HepG2 (cell line): ENCODE measurements around the gene TMC8. TPM values are rescaled to one million over a fixed set of nuclear protein-coding genes. Genes with fewer than 3 reads are reported as not detected.

Source experiments
- CREM ChIP-seq, 2 experiments: sonication (generic) in 1 of 2; formaldehyde crosslinking in 1 of 2; IDR thresholded peaks; 2 replicates each; pipeline versions ENCODE4 v1.4.0 to v1.6.1; 2016 to 2020; ENCODE audit warnings: antibody characterized with exemption in 1 of 2, mild to moderate bottlenecking in 1 of 2, missing genetic modification reagents in 1 of 2
- HNF4G ChIP-seq, 2 experiments: sonication (generic) in 1 of 2; formaldehyde crosslinking in 1 of 2; IDR thresholded peaks; 2 replicates each; pipeline versions ENCODE4 v1.4.0 to v1.6.1; 2011 to 2020; ENCODE audit warnings: borderline replicate concordance in 2 of 2, low read depth in 2 of 2, mild to moderate bottlenecking in 2 of 2, low read length in 1 of 2, missing genetic modification reagents in 1 of 2, moderate library complexity in 1 of 2
- ZEB1 ChIP-seq: IDR thresholded peaks from 2 replicates; pipeline ENCODE4 v1.6.1; 2012; ENCODE audit warnings: mild to moderate bottlenecking, low read depth, inconsistent platforms; ENCODE audit not compliant: insufficient replicate concordance
- ZFYVE20 ChIP-seq: sonication (generic); formaldehyde crosslinking; IDR thresholded peaks from 2 replicates; pipeline ENCODE4 v1.8.0; 2023; ENCODE audit warnings: low read depth, mild to moderate bottlenecking, moderate library complexity, missing genetic modification reagents, borderline replicate concordance
- ZIK1 ChIP-seq: sonication (generic); formaldehyde crosslinking; IDR thresholded peaks from 2 replicates; pipeline ENCODE4 v1.5.0; 2020; ENCODE audit warnings: mild to moderate bottlenecking, low read depth, missing genetic modification reagents, borderline replicate concordance
- ZNF333 ChIP-seq: sonication (generic); formaldehyde crosslinking; IDR thresholded peaks from 2 replicates; pipeline ENCODE4 v1.4.0; 2020; ENCODE audit warnings: mild to moderate bottlenecking, missing genetic modification reagents, borderline replicate concordance
- ZNF484 ChIP-seq: sonication (generic); formaldehyde crosslinking; IDR thresholded peaks from 2 replicates; pipeline ENCODE4 v1.5.1; 2020; ENCODE audit warnings: mild to moderate bottlenecking, low read depth, missing genetic modification reagents, borderline replicate concordance
- ZNF83 ChIP-seq: sonication (generic); formaldehyde crosslinking; IDR thresholded peaks from 2 replicates; pipeline ENCODE4 v1.4.0; 2020; ENCODE audit warnings: missing genetic modification reagents, mild to moderate bottlenecking, borderline replicate concordance
- polyA plus RNA-seq, 8 experiments: library from polyadenylated mRNA; depleted of rRNA in 3 of 8; stranded (reverse) in 7 of 8; unstranded in 1 of 8; fragments of >200 nt; fragmentation: Illumina TruSeq in 4 of 8; extraction: Trizol in 4 of 8; gene quantifications; 2 replicates each; pipeline versions ENCODE4 v1.2.1 to v1.2.3, GENCODE V29; 2011 to 2016; ENCODE audit warnings: low read depth in 4 of 8, missing spikeins in 1 of 8, mixed read lengths in 1 of 8; ENCODE audit not compliant: insufficient read depth in 1 of 8
- total RNA-seq, 5 experiments: library from RNA; depleted of rRNA; stranded (reverse); fragments of >200 nt; fragmentation: Illumina TruSeq; extraction: Trizol; gene quantifications; 2 replicates each; pipeline ENCODE4 v1.2.3, GENCODE V29; 2016; ENCODE audit warnings: low read depth in 1 of 5
- TF ChIP-seq, protein P1 (sequence below), 2 experiments: fragments of 450-650 bp in 1 of 2; sonication (generic) in 1 of 2; formaldehyde crosslinking in 1 of 2; IDR thresholded peaks; 2 replicates each; pipeline versions ENCODE4 v1.6.1 to v1.8.0; 2016 to 2022; ENCODE audit warnings: antibody characterized with exemption in 1 of 2, mild to moderate bottlenecking in 1 of 2, missing genetic modification reagents in 1 of 2
- TF ChIP-seq, protein P2 (sequence below): sonication (generic); IDR thresholded peaks from 2 replicates; pipeline ENCODE4 v1.6.1; 2016; ENCODE audit warnings: low read depth, borderline replicate concordance
- TF ChIP-seq, protein P3 (sequence below): sonication (generic); formaldehyde crosslinking; conservative IDR thresholded peaks from 2 replicates; pipeline ENCODE4 v1.4.0; 2020; ENCODE audit warnings: mild to moderate bottlenecking, missing genetic modification reagents, moderate library complexity
- TF ChIP-seq, protein P4 (sequence below): IDR thresholded peaks from 2 replicates; pipeline ENCODE4 v1.6.1; 2016; ENCODE audit warnings: mild to moderate bottlenecking, missing biosample characterization, missing genetic modification reagents

TMC8 gene
- total and polyA plus RNA-seq, 2 of the 13 experiments (the other 11 are each of a cell fraction or from before 2014, with no cell fraction given), result 0.53 to 7.8 TPM

DNA sequence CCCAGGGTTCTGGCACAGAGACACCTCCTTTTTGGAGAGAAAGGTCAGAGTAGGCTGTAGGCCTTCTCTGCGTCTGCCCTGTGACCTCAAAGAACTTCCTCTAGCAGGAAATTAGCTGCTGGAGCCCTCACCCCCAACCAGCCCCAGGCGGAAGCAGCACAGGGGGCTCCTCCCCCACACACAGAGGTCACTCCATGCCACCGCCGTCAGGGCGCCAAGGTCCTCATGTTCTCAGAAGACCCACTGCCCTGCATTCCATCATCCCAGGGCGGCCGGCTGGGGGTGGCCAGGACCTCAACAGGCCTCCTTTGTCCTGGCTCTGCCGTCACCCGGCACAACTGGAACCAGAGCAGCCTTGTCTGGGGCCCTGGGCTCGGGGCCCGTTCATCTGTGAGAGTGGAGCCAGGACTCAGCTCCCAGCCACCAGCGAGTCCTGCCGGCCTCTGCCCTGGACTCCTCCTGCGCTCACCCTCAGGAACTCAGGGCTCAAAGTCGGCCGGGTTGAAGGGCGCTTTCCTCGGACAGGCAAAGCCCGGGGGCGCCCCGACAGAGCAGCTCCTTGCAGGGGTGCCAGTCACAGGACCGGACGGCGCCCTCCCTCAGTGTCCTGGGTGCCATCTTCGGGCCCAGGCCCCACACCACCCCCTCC, 3.2 kb upstream of the TMC8 start (continued):
- TF ChIP-seq, protein P1, sequence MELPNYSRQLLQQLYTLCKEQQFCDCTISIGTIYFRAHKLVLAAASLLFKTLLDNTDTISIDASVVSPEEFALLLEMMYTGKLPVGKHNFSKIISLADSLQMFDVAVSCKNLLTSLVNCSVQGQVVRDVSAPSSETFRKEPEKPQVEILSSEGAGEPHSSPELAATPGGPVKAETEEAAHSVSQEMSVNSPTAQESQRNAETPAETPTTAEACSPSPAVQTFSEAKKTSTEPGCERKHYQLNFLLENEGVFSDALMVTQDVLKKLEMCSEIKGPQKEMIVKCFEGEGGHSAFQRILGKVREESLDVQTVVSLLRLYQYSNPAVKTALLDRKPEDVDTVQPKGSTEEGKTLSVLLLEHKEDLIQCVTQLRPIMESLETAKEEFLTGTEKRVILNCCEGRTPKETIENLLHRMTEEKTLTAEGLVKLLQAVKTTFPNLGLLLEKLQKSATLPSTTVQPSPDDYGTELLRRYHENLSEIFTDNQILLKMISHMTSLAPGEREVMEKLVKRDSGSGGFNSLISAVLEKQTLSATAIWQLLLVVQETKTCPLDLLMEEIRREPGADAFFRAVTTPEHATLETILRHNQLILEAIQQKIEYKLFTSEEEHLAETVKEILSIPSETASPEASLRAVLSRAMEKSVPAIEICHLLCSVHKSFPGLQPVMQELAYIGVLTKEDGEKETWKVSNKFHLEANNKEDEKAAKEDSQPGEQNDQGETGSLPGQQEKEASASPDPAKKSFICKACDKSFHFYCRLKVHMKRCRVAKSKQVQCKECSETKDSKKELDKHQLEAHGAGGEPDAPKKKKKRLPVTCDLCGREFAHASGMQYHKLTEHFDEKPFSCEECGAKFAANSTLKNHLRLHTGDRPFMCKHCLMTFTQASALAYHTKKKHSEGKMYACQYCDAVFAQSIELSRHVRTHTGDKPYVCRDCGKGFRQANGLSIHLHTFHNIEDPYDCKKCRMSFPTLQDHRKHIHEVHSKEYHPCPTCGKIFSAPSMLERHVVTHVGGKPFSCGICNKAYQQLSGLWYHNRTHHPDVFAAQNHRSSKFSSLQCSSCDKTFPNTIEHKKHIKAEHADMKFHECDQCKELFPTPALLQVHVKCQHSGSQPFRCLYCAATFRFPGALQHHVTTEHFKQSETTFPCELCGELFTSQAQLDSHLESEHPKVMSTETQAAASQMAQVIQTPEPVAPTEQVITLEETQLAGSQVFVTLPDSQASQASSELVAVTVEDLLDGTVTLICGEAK (IDR thresholded peaks at IDR 0.05), result no peak
- TF ChIP-seq, protein P1 (CRISPR knock-in tag; IDR thresholded peaks at IDR 0.05), result no peak
- peak; percentile 59; the same call in 1 of the 2 replicates for TF ChIP-seq HNF4G (IDR thresholded peaks at IDR 0.05; ENCODE audit: borderline replicate concordance, low read depth, low read length)
- TF ChIP-seq HNF4G (CRISPR knock-in tag; IDR thresholded peaks at IDR 0.05; ENCODE audit: borderline replicate concordance, low read depth), result peak; percentile 24; the same call in 1 of the 2 replicates
- TF ChIP-seq, protein P2, sequence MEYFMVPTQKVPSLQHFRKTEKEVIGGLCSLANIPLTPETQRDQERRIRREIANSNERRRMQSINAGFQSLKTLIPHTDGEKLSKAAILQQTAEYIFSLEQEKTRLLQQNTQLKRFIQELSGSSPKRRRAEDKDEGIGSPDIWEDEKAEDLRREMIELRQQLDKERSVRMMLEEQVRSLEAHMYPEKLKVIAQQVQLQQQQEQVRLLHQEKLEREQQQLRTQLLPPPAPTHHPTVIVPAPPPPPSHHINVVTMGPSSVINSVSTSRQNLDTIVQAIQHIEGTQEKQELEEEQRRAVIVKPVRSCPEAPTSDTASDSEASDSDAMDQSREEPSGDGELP, result peak; percentile 64; the same call in 1 of the 2 replicates
- peak; percentile 12 for TF ChIP-seq ZEB1
- TF ChIP-seq ZIK1 (CRISPR knock-in tag), result no peak
- TF ChIP-seq CREM (IDR thresholded peaks at IDR 0.05), result peak; percentile 66; the same call in 1 of the 2 replicates
- no peak for TF ChIP-seq CREM (CRISPR knock-in tag; IDR thresholded peaks at IDR 0.05)
- no peak for TF ChIP-seq ZNF83 (CRISPR knock-in tag)
- no peak for TF ChIP-seq ZNF484
- TF ChIP-seq, protein P3, sequence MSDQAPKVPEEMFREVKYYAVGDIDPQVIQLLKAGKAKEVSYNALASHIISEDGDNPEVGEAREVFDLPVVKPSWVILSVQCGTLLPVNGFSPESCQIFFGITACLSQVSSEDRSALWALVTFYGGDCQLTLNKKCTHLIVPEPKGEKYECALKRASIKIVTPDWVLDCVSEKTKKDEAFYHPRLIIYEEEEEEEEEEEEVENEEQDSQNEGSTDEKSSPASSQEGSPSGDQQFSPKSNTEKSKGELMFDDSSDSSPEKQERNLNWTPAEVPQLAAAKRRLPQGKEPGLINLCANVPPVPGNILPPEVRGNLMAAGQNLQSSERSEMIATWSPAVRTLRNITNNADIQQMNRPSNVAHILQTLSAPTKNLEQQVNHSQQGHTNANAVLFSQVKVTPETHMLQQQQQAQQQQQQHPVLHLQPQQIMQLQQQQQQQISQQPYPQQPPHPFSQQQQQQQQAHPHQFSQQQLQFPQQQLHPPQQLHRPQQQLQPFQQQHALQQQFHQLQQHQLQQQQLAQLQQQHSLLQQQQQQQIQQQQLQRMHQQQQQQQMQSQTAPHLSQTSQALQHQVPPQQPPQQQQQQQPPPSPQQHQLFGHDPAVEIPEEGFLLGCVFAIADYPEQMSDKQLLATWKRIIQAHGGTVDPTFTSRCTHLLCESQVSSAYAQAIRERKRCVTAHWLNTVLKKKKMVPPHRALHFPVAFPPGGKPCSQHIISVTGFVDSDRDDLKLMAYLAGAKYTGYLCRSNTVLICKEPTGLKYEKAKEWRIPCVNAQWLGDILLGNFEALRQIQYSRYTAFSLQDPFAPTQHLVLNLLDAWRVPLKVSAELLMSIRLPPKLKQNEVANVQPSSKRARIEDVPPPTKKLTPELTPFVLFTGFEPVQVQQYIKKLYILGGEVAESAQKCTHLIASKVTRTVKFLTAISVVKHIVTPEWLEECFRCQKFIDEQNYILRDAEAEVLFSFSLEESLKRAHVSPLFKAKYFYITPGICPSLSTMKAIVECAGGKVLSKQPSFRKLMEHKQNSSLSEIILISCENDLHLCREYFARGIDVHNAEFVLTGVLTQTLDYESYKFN (CRISPR knock-in tag), result peak; percentile 84
- TF ChIP-seq ZFYVE20, result 0 out of 2 replicates have a peak, but pooled peaks have one; percentile 70
- 0 out of 2 replicates have a peak, but pooled peaks have one; percentile 20 for TF ChIP-seq ZNF333 (CRISPR knock-in tag)
- TF ChIP-seq, protein P4, sequence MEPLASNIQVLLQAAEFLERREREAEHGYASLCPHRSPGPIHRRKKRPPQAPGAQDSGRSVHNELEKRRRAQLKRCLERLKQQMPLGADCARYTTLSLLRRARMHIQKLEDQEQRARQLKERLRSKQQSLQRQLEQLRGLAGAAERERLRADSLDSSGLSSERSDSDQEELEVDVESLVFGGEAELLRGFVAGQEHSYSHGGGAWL (CRISPR knock-in tag), result peak; percentile 41; the same call in 1 of the 2 replicates
